CD4-positive, alpha-beta T cell treated with Interleukin-1 beta for 1 hour (primary cell): ENCODE data around the gene RND3.

Experiments used
- DNase-seq, 2 donors: peaks; one replicate each; pipeline ENCODE4 v3.0.0-alpha.2; 2020 to 2022

Gene RND3

DNA sequence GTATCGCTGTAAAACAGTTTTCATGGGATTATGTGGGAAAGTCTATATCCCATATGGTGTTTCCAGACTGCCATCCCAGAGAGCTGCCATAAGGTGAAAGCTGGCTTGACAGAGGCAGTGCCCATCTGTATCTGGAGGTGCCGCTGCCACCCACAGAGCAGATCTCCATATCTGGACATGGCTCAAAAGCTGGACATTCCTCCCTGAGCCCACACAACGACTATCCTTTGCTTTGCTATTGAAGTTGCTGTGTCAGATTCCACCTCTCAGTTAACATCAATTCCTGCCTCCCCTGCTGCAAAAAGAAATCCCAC is 55.2 kb downstream of the RND3 start:
- no peak for DNase-seq

GRCh38 chr2:150431561-150432311 is 55.7 kb downstream of the RND3 start:
- no peak for DNase-seq

GRCh38 chr2:150429384-150429961 is 58.0 kb downstream of the RND3 start:
- DNase-seq, result no peak

DNA sequence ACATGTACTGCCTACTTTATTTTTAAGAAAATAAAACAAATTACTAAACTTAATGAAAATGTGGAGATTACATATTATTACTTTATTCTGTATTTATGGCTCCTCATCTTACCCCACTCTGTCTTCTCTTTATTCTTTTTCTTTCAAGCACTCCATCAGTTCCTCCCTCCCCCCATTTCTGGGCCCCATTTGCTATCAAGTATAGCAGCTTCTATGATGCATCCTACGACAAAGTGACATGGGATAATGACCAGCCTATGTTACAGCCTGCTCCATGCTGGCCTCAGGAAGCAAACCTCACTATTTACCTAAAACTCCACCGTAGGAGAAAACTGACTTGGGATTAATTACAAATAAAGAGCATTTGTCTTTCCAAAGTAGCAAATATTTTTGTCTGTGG is 58.8 kb downstream of the RND3 start:
- no peak for DNase-seq

GRCh38 chr2:150427298-150427697 is 60.2 kb downstream of the RND3 start:
- DNase-seq, result no peak

- no peak for DNase-seq
Observed at GRCh38 chr2:150426724-150427123, 60.7 kb downstream of the RND3 start.

DNA sequence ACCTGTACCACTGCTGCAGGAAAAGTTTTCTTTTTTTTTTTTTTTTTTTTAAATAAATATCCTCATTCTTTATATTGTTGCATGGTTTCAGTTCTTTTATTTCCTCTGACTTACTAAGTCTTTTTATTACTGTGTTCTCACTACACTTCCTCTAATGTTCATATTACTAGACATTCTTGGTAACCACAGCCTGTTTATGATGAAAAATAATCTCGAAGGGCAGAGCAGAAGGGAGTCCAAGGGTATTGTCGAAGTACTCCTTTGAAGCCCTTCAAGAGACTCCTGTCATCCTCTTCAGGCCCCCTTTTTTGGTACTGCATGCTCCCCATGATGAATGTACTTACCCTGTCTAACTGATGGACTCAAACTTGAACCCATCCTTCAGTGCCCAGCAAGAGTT is 61.2 kb downstream of the RND3 start:
- no peak for DNase-seq

DNA sequence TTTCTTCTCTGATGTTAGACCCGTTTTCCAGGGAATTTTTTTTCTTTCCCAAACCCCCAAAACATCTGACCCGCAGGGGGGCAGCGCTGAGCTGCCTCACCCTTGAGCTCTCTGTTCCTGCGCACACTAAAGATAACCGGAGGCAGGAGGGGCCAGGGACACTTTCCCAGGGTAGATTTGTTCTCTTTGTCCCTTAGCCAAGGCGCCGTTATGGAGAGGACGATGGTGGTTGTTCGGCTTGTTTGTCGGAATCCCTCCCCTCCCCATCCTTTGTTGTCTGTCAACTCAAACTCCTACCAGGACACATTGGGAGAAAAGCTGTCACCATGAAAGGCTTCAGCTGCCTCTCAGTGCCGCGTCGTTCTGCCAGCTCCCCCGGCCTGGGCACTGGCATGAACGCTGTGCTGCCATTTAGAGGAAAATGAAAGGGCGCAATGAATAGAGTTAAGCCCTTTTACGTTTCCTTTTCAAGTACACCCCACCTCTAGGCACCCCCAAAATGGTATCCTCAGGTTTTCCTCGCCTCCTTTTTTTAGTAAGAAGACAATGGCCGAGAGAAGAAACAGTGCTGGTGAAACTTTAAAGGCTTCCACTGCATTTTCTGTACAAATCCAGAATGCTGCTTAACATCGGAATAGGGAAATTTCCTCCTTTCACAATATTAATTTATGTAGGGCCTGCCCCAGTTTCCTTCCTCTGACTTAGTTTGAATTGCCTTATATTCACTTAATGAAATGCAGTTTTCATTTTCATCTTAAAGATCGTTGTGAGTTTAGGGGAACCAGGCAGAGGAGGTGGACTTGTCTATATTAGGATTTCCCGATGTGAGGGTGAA is 62.1 kb downstream of the RND3 start:
- DNase-seq, result no peak

- no peak for DNase-seq
Observed at GRCh38 chr2:150424406-150424805, 63.1 kb downstream of the RND3 start.

DNA sequence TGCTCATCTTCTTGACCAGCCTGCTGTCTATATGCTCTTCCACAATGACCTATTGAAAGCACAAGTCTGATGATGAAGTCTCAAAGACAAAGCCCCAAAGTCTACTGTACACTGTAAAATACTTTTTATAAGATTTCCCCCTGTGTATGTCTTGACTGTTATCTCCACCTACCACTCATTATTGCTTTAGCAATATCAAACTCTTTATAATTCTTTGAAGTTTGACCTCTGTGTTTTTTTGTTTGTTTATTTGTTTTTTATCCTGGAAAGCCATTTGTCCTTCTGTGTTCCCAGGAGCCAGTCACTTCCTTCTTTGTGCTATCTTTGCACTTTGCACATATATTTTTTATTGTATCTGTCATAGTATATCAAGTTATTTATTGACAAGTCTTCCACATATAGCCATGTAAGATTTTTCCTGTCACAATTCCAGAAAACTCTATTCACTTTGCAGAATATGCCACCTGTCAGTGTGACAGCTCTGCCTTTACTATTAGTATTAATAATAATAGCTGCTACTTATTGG is 66.3 kb downstream of the RND3 start:
- DNase-seq, result no peak

GRCh38 chr2:150418916-150419315 is 68.6 kb downstream of the RND3 start:
- no peak for DNase-seq
